Measurements from ENCODE around the gene FAM124A. TPM values are rescaled to one million over a fixed set of nuclear protein-coding genes. Genes with fewer than 3 reads are reported as not detected.

The FAM124A gene
- total RNA-seq, 1 donor from 2014 or later = 4.3 TPM

DNA sequence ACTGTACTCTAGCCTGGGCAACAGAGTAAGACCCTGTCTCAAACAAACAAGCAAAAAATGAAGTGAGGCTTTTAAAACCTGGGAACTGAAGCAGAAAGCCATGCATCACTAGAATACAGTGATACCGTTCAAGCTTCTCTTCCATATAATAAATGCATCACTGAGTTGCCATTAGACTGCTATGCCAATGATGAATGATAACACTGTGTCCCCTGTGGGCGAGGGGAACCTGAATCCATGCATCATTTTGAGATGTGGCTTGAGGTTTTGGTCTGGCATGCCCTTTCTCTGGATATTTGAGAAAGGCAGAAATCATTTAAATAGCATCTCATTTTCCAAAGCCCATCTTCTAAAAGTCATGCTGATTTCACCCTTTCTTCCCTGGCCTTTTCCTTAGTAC is 1.5 kb upstream of the FAM124A start:
- DNase-seq (ENCODE audit: low spot score) = no peak

DNA sequence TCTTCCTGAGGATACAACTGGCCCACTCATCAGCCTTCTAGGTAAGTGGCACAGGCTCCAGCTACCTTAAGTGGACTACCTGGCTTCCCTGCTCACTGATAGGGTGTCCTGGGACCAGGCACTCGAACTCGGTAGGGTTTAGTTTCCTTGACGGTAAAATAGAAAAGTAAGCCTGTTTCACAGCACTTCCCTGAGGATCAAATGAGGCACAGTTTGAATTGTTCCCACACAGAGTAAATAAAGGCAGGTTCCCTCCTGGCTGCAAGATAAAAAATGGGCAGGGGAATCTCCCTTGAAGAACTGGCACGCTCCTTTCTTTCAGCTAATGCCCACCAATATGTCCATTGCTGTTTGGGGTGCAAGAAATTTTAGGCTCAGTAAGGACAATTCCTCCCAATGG is 1.1 kb upstream of the FAM124A start:
- DNase-seq (ENCODE audit: low spot score) = no peak

DNA sequence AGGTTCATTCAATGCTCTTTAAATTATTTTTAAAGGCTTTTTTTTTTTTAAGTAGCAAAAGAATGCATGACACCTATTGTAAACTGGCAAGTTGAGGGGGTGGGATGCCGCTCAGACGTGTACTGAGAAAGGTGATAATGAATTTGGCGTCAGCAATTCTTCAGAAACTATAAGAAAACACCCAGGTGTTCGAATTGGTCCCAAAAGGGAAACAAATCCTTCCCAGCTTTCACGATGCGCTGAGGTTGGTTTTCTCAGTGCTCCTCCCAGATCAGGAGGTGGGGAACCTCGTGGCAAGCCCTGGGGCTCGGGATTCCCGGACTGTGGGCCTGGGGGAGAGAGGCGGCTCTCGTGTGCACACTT is 543 bp upstream of the FAM124A start:
- DNase-seq (ENCODE audit: low spot score) = no peak

DNA sequence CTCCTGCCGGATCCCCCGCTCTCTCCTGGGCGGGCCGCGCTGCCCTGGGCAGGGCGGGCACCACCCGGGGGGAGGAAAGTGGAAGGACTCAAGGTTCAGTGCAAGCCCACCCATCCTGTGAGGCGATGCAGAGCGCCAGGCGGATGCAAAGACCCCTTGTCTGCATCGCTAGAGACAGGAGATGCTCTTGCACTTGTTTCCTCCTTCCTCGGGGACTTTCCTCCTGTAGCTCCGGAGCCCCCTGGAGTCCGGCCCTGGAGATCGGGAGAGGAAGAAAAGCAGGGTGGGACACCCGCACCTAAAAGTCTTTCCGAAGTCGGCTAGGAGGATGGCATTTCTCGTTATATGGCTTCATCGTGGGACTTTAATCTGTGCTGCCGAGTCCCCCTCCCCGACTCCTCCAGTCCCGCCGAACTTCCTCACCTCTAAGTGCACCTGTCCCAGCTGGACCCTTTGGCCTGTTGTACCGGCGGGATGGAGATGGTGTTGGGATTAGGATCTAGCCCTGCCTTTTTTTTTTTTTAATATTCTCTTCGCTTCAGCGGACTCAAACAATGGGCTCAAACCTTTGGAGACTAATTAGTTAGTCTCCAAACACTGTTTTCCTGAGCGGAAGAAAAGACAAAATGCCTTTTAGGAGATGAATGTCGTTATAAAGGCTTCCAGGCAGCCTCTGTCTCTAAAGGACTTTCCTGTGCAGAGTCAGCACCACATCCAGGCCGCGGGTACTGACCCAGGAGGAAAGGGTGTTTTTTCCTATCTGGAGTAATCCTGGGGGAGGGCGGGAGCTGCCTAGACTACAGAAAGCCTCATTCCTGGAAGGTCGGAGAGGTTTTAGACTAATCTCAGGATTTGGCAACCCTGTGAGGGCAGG is 725 bp downstream of the FAM124A start:
- no peak for DNase-seq (ENCODE audit: low spot score)

DNA sequence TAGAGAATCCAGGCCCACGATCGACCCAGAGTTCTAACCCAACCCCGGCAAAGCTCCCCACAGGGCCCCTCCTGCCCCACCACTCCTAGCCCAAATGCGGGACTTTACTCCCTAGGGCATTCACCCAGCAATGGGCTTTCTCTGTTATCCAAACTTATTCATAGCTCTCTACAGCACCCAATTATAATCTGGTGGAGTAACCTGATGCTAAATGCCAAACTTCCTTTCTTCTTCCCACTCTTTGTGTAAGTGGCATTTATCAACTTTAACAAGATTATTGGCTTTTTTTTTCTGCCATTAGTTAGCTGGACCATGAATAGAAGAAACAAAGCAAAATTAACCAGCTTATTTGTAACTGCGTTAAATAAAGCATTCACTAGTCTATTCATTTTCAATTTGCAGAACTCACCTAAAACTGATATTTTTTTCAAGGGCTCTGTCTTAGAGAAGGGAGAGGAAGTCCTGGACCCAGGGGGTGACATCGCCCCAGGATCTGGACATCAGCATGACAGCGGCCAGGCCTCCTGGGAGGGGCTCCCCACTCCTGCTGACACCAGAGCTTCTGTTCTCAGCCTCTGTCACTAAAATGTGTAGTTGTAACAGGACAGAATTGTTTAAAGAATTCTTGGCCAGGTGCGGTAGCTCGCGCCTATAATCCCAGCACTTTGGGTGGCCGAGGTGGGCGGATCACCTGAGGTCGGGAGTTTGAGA is 1.5 kb downstream of the FAM124A start:
- no peak for DNase-seq (ENCODE audit: low spot score)

DNA sequence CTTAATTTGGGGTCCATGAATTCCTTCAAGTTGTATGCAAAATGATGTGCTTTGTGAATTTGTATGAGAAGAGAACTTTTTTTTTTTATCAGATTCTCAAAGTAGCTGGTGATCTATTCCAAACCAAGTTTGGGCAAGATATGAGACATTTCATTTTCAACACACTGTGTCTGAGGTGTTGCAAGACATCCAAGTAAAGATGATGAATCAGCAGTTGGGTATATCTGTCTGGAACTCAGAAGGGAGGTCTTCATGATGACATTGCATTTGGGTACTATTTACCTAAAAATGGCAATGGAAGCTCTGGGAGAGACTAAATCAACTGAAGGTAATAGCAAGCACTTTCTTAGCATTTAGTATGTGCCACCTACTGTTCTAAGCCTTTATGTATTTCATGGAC is 2.8 kb downstream of the FAM124A start:
- DNase-seq (ENCODE audit: low spot score) = no peak

DNA sequence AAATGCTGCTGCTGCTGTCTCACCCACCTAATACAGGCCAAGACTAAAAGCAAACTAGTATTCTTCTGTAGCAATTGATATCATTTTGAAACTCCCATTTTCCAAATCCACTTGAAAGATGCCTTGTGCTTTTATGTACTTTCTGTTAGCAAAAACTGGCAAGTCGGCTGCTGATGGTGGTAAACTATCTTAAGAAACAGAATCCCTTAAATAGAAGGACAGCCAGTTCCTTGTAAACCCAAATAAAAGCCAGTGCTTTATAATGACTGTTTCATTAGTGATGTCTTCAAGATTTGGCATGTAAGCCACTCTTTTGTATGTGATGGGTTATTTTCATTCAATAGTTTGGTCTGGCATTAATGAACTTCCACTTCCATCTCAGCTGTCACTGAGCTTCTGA is 5.2 kb downstream of the FAM124A start:
- no peak for DNase-seq (ENCODE audit: low spot score)

DNA sequence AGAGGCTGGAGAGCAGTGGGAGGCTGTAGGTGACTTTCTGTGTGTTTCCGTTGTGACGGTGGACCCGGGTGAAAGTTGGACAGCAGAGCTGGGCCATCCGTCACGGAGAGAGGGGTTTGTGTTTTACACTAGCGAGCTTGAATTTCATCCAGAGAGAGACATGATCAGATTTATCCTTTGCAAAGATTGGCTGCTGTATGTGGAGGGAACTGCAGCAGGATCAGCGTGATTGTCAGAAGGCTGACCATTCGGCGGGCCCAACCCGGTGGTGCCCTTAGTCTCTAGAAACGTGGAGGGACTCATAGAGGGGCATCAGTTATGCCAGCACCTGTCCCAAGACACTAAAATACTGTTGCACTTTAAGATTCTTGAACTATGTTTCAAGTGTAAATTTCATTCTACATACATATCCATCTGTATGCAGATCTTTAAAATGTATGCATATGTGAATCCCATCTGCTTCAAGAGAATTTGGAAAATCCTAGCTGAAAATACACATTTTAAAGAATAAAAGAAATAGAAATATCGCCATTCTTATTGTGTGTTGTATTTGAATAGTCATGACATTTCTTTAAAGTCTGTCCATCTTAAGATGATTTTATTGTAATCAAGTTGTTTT is 7.0 kb downstream of the FAM124A start:
- DNase-seq (ENCODE audit: low spot score) = no peak

DNA sequence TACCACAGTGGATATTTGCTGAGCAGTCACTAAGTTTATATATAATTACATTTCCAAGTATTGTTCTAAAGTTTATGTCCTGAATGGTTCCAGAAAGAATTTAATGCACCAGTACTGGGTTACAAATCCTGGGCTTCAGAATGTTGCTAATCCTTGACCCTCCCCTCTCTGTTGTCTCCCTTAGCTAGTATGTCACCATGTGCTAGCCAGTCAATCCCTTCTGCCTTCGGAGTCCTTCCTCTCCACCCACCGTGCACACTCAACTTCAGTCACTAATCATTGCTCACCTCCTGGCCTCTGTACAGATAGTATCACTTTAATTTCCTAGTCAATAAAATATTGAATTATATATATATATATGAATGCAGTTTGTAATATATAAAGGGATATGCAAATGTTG is 7.5 kb downstream of the FAM124A start:
- no peak for DNase-seq (ENCODE audit: low spot score)

DNA sequence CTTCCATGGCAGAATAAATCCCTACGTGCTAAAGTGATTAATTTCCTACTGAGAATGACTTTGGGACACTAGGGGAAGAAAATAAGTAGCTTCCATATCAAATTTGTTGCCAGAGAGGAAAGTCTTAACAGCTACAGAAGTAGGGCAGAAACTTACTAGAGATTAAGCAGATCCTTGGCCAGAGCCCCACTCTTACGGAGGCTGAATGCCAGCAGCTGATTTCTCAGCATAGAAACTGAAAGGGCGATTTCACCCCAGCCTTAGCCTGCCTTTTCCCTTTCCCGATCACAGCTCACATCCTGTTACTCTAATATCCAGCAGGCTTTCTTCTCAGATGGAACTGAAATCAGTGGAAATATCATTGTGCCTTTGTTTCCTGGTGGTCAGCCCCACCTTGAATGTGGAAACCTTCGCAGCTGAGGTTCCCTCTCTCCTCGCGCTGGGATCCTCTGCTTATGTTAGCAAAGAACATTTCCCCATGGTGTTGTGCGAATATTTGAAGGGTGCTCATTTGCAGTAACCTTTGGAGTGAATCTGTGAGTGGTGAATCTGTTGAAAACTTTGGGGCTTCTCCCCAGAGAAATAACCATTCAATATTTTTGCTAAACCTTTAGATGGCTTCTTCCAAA is 8.4 kb downstream of the FAM124A start:
- DNase-seq (ENCODE audit: low spot score) = peak; percentile 67

DNA sequence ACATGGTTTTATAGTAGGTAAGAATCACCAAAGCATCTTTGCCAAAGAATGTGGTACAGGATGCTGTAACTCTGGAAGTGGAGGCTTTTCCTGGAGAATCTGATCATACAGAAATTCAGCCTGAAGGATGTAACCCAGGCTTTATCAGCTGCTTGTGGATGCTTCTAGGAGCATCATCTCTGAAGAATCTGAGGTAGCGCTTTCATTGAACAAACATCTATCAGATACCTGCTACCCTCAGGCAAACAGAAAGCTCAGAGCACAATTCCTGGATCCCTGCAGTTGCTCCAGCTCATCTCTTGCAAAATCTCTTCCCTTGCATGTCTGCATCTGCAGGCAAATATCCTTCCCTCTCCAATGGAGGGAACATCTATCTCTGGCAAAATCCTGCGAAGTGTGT is 9.3 kb downstream of the FAM124A start:
- no peak for DNase-seq (ENCODE audit: low spot score)

DNA sequence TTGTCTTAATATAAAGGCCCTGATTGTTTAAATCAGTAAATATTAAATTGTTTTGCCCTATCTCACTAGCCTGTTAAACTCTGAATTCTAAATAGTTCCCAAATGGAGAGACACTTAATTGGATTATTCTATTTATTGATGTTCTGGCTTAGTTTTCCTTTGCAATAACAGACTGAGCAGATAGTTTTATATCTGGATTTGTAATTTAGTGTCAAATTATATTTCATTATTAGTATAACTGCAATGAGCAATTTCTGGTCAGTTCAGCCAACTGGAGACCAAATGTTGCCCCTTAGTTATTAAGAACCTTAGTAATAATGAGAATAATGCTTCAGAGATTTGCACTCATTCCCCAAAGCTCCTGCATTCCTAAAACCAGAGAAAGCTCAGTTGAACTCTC is 10.1 kb downstream of the FAM124A start:
- no peak for DNase-seq (ENCODE audit: low spot score)

DNA sequence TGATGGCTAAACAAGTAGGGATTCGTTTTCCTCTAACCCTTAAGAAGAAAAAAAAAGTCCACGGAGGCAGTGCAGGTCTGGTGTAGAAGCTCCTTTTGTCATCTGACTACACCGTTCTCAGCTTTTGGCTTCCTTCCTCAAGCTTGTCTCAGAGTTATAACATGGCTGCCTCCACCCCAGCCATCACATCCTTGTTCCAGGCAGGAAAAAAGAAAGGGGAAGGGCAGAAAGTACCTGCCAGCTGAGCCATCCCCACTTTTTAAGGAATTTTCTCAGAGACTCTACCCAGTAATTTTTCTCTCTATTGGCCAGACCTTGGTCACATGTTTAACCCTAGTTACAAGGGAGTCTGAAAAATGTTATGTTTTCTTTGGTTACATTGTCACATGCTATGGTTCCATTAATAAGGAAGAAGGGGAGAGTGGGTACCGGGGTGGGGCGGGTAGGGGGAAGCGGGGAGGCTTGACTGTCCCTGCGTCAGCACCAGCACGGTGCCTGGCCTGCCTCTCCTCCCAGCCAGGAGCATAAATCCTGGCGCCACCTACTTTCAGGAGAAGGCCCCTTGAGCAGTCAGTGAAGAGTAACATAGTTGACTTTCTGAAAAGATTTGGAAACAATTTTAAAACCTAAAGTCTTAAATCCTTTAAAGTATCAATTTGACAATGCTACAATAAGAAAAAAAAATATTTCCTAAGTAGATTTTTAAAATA is 11.1 kb downstream of the FAM124A start:
- DNase-seq (ENCODE audit: low spot score) = no peak

DNA sequence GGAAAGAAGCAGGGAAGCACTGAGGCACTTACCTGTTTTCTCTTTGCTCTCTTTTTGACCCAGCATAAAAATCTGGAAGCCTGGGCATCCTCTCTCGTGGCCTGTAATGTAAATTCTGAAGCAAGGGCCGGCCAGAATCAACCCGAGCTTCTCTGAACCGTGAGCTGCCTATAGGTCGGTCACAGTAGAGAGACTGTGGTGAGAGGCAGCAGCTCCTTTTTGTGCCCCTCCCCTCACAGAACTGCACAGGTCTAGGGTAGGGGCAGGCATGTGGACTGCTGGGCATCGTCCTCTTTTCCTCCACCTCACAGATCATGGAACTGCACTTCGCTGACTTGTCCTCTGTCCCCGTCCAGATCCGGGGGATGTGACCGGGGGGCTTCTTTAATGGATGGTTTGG is 12.5 kb downstream of the FAM124A start:
- DNase-seq (ENCODE audit: low spot score) = no peak

DNA sequence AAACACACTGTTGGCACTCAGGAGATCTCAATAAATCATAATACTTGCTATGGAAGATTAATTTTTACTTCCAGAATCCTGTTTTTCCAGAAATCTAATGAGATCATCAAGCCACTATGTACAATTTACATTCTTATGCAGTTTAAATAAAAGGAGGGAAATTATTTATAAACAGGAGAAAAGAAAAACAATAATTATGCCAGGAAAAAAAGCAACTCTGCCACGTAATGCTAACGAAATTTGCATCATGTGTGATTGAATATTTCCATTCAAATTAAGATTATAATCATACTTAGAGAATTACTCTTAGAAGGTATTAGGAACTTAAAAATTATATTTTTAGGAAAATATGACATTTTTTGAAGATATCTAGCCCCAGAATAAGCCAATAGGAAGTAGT is 13.0 kb downstream of the FAM124A start:
- no peak for DNase-seq (ENCODE audit: low spot score)

DNA sequence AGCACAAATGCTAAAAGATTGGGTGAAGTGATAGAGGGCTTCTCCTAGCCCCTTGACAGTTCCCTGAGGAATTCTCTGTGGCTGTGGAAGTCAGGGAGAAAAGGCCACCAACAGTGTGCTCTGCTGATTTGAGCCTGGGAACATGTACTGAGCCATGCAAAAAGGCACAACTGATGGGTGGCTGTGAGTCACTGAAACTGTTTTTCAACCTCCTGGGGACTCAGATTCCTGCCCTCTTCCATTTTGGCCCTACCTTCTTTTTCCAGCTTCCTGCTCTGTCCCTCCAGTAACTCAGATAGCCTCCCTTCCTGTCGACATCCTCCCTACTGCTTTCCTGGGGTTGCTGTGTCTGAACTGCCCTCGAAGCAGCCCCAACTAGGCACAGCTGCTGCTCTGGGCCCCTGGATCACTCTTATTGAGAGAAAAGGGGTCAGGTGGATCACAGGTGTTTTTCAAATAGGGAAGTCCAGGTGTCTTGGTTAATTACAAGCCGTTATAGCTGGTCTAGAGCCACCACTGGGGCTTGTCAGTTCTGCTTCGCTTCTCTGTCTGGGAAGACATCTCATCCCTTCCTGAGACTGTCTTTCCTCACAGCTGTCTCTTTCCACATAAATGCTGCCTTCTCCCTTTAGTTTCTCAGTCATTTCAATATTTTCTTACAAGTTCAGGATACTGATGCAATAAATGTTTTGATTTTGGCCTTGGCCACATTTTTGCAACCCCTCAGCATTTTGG is 13.7 kb downstream of the FAM124A start:
- no peak for DNase-seq (ENCODE audit: low spot score)

DNA sequence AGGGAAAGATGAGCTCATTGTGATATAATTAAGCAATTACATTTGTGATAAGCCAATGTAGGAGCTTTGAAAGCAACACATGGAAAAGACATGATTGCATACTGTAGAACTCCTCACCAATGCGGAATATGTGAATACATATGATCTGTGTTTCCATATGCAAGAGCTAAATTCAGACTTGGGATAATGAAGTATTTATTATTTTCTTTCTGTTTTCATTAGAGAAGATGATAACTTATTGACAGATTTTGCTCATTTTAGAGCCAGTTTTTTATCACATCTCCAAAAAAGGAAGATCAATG is 14.2 kb downstream of the FAM124A start:
- no peak for DNase-seq (ENCODE audit: low spot score)

DNA sequence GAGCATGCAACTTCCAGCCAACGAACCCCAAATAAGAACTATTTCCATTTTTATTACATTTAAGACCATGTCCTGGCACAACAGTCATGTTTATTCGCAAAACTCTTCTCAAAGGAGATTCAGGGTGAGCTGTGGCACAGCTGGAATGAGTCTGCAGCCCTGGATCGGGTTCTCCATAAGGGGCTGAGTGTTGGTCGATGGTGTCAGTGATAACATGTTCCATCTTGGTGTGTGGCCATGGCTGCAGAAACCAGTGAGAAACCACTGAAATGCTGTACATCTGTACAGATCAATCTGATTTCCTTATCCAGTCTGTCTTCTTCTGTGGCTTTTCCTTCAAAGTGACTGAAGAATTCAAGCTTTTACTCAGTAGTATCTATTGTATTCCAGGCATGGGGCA is 15.2 kb downstream of the FAM124A start:
- DNase-seq (ENCODE audit: low spot score) = no peak

DNA sequence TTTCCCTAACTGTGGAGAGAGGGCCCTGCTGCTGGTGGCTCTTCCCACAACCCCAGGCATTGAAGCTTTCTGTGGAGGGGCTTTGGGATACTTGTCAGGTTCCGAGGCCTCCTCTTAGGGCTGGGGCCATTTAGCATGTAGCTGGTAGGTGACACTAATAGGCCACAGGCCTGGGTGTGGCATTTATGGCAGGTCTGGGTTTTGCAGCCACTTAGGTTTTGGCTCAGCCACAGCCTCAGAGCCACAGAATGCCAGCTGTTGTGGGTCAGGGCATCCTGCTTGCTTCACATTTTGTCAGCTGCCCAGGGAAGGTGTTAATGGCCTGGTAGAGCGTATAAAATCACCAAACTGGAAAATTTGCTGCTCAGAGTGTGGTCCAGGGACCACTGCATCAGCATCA is 15.7 kb downstream of the FAM124A start:
- no peak for DNase-seq (ENCODE audit: low spot score)

DNA sequence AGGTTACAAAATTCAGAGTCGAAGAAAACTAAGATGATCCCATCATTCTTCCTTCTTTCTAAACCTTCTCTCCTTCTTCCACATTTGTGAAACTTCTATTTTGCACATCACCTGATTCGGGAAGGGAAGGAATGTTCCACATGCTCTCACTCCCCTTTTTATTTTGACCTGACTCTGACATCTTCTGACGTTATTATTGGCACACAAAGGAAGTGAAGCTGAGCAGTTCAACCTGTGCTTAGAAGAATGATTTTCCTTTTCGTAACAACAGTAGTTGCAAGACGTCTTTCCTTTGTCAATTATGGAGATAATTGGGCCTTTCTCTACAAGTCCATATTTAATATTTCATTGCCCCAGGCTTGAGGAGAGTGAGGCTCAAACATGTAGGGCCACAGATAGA is 18.0 kb downstream of the FAM124A start:
- no peak for DNase-seq (ENCODE audit: low spot score)

DNA sequence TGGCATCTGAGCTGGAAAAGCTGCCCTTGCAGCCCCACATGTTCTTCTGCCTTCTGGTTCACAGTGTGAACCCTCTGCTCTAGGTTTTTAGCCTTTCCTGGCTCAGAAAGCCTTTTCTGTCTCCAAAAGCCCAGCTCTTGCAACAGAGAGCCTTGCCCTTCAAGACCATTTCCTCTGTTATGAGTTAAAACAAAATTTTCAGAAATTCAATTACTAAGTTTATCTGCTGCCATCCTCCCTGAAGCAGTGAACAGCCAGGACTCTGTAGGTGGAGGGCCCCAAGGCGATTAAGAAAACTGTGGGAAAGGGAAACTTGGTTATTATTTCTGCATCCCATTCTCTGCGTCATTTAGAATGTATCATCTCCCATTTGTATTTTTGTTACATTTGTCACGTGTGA is 18.8 kb downstream of the FAM124A start:
- DNase-seq (ENCODE audit: low spot score) = no peak

Data from mucosa of gallbladder (tissue), 1 donor.